NK-92 treated with Interleukin-12 subunit alpha and Interleukin-12 subunit beta, amount 100 ng/mL, for 24 hours (cell line): ENCODE results near the gene CIZ1.
A peak's percentile ranks its signal among the peaks of the same experiment; 100 is the strongest.
"Not testable (repeated sequence)": the region's sequence is repeated elsewhere in the genome, so short reads cannot be mapped to it uniquely, and the experiment has no call there.

Experiments used
- DNase-seq: peaks from one replicate; lab custom pipeline; 2025; lab: John Stamatoyannopoulos, UW

CIZ1 gene

DNA sequence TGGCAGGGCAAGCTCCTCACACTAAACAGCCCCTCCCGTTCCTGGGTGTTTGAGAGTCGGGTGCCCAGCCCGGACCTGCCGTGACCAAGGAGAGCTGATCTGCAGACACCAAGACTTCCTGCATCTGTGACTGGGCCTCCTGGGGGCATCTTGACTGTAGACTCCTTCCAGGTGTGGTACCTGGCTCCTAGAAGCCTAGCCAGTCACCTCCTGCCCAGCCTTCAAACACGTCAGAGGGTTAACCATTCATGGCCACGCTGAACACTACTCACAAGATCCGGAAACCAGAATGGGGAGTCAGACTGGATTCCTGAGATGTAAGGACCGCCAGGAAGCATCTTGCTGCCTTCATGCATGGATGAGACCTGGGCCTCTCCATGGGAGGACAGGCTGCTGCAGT is 45.8 kb downstream of the CIZ1 start:
- DNase-seq, result no peak

DNA sequence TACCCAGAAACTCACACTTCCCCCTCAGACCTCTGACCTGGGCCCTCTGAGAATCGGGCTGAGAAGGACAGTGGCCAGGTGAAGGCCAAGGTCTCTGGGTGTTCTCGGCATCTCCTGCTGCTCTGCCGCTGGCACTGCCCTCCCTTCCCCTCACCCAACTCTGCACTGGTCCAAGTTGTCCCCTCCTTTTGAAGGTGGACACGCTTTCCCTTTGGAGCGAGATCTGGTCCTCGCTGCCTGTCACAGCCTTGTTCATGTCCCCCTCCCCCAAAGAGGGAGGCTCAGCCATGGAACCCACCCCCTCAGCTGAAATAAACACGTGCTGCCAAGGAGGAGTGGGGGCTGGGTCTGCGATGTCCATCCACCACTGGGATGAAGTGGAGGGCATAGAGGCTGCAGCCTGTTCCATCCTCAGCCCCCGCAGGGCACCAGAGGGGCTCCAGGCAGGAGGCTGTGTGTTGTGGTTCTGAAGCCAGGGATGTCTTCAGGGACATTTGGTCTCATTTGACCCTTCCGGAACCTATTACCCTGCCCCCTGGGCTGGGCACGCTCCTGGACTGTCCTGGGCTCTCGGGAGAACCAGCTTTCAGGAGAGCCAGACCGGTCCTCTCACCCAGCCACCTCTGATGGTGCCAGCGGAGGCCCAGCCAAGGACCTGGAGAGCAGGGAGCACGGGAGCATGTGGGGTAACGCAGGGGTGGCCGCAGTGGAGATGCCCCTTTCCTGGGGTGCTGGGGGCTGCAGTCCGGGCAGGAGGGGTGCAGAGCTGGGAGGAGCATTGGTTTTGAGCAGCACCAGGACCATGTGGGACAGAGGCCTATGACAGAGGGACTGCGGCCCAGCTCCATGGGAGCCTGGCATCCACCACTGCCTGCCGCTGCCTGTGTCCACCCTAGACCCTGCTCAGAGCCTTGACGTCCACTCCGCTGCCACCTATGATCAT is 46.9 kb downstream of the CIZ1 start:
- DNase-seq, result no peak

DNA sequence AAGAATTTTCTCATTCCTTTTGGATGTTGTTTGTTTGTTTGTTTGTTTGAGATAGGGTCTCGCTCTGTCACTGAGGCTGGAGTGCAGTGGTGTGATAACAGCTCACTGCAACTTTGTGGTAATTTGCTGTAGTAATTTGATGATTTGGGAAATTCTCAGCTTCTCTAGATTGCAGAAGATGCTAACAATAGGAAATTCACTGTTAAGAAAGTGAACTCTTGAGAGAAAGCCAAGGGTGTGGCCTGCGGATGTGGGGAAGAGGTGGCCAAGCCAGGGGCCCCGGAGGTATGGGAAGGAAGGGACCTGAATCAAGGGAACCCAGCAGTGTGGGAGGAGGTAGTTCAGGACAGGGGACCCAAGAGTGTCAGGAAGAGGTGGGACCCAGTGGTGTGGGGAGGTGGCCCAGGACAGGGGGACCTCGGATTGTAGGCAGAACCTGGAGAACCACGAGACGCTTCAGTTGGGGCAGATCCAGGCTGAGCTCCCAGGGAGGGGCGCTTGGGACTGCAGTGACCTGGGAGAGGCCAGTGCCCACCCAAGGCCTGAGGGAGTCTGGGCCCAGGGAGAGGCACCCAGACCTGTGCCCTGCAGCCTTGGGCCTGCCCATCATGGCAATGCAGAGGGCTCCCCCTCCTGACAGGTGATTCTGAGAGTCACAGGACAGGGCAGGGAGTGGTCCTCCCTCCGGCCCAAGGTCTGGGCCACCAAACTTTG is 47.7 kb downstream of the CIZ1 start:
- DNase-seq, result no peak

DNA sequence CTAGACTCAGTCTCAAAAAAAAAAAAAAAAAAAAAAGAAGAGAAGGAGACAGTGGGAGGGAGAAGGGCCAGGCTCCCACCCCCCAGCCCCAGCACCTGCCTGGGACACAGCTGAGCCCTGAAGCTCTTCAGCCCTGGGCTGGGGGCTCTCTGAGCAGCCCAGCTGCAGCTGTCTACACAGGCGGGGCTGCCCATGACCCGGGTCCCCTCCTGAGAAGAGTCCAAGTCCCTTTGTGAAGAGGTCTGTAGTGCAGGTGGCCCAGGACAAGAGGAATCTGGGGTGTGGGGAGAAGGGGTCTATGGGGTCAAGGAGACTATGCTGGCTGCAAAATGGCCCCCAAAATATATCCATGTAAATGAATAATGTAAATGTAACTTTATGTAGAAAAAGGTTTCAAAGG is 48.8 kb downstream of the CIZ1 start:
- DNase-seq, result no peak

DNA sequence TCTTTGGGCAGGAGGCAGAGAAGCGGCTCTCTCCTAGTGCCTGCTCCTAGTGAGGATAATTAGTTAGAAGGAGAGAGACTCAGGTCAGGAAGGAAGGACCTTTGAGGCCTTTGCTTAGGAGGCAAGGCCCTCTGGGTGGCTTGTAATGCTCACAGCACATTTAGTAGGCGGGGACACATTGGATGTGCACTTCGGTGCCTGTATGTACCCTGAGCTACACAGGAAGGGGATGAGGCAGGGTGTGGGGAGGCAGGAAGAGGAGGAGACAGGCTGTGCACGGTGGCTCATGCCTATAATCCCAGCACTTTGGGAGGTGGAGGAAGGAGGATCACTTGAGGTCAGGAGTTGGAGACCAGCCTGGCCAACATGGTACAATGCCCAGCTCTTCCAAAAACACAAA is 49.3 kb downstream of the CIZ1 start:
- DNase-seq, result no peak

DNA sequence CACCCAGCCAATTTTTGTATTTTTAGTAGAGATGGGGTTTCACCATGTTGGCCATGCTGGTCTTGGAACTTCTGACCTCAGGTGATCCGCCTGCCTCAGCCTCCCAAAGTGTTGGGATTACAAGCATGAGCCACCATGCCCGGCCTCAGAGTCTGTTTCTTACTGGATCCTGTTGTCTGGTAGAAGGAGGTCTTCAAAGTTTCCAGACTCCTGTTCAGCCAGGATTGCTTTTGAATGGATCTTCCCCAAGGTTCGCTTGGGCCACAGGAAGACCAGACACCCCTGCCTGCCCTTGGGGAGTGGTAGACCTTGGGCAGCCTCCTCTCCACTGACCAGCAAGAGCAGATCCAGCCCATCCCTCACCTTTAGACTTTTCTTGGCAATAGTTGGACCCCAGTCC is 49.8 kb downstream of the CIZ1 start:
- DNase-seq, result no peak

DNA sequence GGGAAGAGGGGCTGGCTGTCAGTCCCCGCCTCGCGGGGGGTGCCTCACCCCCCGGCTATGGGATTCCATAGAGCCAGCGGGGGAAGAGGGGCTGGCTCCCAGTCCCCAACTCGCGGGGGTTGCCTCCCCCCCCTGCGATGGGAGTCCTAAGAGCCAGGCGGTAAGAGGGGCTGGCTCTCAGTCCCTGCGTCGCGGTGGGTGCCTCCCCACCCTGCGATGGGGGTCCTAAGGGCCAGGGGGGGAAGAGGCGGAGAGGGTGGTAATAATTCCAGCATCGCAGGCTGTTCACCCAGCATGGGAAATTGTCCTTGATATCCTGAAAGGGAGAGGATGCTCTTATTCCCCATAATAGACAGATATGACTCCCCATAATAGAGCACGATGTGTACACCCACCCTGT is 51.8 kb downstream of the CIZ1 start:
- no peak for DNase-seq

DNA sequence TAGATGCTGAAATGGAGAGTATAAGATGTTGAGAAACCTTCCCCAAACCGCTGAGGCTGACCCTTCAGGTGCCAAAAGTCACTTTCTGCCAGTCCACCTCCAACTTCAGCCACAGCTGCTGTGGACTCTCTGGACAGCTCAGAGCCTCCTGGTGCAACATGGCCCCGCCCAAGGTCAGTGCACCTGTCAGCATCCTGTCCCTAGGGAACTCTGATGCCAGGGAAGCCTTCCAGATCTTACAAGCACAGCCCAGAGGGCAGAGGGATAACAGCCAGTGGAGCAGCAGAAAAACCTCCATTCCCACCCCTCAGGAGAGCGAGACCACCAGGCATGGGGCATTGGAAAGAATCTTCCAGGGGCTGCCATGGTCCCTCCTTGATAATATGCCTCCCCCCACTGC is 53.4 kb downstream of the CIZ1 start:
- no peak for DNase-seq

DNA sequence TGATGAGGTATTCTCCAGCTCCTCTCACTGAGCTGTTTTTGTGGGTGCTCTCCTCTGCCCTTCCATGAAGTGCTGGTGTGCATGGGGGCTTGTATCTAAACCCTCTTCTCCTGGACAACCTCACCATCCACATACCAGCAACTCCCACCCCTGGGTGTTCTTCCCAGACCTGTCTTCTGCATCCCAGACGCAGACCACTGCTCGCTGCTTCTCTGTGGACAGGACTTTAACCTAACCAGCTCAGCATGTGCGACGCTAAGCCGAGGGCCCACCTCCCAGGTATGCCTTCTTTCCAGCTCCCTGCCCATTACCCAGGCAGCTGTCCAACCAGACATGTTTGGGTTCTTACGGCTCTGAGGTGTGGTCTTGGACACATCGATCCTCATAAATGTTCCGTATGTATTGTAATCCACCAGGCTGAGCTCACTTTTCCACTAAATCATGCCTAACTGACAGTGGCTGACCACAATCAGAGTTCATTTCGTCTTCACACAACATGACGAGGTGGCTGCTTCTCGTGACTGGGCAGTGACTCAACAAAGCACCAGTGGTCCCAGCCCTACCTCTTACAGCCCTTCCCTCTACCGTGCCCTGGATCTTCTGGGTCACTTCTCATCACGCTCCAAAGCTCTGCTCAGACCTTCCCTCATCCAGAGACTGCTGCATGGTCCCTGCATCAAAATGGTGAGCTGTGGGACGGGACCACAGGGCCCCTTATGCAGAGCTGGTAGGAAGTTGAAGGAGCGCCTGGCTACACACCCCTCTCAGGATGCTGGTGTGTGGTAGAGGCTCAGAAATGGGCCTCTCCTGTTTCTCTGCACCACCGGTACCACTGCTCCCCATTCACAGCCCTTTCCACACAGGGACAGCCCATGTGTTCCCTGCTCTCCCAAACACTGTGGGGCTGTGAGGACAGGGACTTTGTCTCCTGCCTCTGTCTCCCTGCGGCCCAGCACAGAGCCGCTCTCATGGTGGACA is 54.3 kb downstream of the CIZ1 start:
- DNase-seq, result no peak

DNA sequence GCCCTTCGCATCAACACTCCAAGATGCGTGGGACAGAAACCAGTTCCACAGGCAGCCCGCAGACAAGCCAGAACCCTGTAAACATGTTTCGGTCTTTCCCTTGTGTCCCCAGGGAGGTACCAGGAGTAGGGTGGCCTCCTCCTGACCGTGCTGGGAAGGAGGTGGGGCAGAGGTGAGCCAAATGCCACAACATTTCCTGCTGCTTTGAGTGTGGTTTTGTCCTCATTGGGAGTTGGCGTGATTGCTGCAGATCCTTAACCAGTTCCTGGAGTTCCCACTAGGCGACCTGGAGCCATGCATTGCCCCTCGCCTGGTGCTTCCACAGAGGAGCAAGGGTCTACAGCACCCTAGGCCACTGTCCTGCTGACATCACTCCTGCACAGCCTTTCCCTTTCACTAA is 55.8 kb downstream of the CIZ1 start:
- not testable (repeated sequence) for DNase-seq

DNA sequence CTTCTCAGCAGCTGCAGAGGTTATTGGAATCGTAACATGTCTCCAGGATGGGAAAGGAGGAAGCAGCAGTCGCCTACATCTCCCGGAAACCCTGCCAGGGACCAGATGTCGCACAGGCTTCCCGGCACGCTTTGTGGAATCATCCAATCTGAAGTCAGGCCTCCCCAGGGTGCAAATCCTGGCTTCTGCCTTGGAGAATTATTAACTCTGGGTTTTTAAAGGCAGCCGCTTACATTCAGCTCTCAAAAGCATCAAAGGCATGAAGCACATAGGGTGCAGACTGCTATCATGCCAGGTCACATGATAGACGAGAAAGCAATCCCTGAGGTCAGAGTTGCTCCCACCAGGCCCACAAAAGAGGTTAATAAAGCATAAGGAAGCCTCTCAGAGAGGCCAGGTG is 59.2 kb downstream of the CIZ1 start:
- not testable (repeated sequence) for DNase-seq

DNA sequence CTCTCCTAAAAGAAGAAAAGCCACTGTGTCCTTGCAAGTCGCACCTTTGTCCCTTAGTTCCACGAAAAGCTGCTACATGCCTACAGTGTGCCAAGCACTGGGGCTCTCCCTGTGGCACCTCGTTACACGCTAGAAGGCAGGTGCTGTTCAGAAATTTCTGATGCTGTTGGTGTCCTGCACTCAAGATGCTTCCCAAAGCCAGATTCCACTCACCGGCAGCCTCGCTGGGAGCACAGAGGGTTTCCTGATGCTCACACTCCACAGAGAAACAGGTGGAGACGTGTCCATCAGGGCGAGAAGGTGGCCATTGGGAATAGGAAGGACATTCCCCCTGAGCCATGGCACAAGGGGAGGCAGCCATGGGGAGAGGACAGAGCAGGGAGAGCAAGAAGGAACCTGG is 60.0 kb downstream of the CIZ1 start:
- DNase-seq, result not testable (repeated sequence)

DNA sequence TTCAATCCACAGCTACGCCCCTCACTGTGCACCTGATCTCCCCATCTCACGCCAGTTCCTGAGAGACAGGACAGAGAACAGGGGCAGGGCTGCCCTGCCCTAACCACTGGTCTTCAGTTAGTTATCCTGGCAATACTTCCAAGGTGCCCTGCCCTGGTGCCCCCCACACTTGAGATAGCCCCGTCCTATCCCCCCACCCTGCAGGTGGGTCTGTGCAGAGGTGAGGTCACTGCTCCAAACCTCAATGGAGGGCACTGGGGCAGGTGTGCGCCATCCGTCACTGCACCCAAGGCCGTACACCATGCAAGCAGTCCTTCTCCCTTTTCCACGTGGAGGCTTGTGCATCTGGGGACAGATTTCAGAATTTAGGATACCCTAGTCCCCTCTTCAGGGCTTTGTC is 60.7 kb downstream of the CIZ1 start:
- not testable (repeated sequence) for DNase-seq

DNA sequence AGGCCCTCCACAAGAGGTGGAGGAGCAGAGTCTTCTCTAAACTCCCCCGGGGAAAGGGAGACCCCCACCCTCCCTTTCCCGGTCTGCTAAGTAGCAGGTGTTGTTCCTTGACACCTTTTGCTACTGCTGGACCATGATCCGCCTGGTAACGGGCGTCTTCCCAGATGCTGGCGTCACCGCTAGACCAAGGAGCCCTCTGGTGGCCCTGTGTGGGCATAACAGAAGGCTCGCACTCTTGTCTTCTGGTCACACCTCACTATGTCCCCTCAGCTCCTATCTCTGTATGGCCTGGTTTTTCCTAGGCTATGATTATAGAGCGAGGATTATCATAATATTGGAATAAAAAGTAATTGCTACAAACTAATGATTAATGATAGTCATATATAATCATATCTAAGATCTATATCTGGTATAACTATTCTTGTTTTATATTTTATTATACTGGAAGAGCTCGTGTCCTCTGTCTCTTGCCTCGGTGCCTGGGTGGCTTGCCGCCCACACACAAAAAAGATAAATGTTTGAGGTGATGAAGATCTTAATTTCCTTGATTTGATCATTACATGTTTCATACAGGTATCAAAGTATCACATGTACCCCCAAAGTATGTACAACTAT is 61.3 kb downstream of the CIZ1 start:
- DNase-seq, result not testable (repeated sequence)

DNA sequence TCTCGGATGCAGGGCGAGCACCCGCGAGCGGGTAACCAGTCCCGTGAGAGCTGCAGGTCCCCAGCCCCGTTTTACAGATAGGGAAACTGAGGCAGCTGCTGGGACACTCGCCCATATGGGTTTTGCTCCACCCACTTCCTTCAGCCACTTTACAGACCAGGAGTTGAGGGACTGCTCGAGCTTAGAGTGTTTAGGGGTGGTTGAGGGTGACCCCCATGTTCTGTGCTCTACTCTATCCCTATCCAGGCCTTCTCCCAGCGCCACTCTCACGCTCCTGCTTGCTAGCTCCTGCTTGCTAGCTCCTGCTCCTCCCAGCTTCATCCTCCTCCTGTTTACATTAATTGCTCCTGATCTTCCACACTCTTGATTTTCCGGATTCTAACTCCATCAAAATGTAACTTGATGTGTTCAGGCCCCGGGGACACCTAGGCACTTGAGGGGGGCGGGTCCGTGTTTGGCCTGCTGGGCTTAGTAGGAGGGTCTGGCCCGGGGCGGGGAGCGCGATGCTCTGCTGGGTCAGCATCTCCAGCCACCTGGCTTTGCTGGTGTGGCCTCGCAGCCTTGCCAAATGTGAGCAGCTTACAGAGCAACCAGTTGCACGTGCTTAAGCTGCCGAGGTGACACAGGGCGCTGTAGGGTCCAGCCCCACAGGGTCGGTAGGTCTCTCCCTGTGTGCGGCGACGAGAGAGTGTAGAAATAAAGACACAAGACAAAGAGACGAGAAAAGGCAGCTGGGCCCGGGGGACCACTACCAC is 62.4 kb downstream of the CIZ1 start:
- no peak for DNase-seq

DNA sequence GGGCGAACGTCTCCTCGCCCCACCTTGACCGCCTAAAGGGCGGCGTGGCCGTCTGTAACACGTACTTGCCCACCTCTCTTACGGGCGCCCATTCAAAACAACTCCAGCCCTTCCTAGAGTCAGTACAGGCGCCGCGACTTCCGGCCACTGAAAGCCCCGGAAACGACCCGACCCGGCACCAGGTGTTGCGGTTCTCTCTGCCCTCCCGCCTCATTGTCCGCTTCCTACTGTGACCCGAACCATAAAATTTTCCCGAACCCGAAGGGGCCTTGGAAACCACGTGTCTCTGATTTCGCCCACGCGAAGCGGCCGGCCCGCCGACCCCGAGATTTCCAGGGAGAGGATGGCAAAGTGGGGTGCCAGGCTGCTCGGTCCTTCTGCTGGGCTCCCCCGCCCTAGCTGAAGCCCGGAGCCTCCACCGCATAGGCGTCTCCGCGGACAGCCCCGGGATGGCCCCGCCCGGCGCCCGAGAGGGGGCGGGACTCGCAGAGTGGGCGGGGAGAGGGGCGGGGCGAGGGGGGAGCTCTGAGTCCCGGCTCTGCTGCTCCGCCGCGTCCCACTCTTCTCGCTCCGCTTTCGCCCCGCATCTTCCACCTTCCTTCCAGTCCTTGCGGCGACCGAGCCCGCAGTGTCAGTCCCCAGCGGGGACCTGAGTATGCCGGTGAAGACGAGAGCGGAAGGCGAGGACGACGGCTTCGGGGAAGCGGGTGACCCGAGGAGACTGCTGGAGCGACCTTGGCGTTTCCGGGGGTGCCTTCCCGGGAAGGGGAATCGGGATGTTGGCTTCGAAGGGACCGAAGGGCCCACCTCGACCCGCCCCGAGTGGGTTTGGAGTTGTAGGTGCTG is 63.2 kb downstream of the CIZ1 start:
- DNase-seq, result peak; percentile 79

DNA sequence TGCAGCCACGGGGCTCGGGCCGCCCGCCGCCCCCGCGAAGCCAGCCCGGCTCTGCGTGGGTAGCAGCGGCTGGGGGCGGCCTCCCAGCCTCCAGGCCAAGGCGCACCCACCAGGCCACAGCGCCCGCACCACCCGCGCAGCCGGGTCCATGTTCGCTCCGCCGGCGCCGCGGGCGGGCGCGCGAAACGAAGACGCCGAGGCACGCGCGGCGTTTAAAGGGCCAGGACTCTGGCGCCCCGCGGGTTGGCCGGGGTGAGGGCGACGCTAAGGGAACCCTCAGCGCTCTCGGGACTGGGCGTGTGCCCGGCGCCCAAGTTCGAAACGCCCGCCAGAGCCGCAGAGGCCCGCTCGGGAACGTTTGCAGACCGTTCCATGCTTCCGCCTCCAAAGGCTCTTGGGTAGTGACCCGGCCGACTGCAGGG is 63.8 kb downstream of the CIZ1 start, which contains the start of gene PTGES2:
TSS of gene PTGES2 (minus strand) at position 162 of the 422 bp plus-strand sequence. CDS start at position 150, 12 bp downstream.
- DNase-seq, result peak; percentile 65

DNA sequence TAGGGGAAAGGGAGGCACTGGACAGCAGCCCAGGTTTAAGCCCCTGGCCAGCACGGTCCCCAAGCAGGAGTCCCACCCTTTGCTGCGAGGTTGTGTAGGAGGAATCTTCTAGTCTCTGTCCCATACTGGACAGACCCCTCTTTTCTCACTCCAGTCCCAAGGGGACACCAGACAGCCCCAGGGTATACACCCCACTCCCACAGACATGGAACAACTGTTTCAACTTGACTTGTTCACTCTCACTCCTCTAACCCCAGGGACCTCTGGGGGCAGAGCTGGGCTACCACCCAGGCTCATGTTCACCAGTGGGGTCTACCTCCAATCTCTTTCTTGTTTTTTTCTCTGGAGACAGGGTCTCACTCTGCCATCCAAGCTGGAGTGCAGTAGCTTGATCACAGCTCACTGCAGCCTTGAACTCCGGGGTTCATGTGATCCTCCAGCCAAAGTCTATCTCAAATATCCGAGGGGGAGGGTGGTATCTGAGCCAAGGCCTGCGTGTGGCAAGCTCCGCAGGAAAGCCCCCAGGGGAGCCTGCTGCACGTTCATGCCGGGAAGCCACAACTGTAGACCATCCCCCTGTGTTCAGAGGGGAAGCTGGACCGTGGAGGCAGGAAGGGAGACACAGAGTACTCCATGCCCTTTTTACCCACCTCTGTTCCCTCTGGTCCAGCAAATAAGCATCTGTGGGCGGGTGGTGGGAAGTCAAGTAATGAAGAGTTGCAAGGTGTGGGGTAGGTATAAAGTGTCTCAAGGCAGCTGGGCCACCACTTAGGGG is 65.6 kb downstream of the CIZ1 start:
- DNase-seq, result no peak
